ENCODE results near the gene SPSB4.
A peak's percentile ranks its signal among the peaks of the same experiment; 100 is the strongest.

The SPSB4 gene

GRCh38 chr3:141178551-141178950, 127.4 kb downstream of the SPSB4 start:
- Mint-ChIP-seq H3K36me3 (no peaks in the 10 kb centered on the region), H3K27ac (no peak overlapping the region), H3K4me3 (no peak overlapping the region), H3K4me1 (no peaks in the 10 kb centered on the region), H3K9me3 (peaks cover 7% of the 10 kb centered on the region), H3K27me3 (peaks cover 9% of the 10 kb centered on the region)
- ATAC-seq (ENCODE audit: low read depth) (no peak), DNase-seq (ENCODE audit: low spot score in 2 of 2) (no peak)

DNA sequence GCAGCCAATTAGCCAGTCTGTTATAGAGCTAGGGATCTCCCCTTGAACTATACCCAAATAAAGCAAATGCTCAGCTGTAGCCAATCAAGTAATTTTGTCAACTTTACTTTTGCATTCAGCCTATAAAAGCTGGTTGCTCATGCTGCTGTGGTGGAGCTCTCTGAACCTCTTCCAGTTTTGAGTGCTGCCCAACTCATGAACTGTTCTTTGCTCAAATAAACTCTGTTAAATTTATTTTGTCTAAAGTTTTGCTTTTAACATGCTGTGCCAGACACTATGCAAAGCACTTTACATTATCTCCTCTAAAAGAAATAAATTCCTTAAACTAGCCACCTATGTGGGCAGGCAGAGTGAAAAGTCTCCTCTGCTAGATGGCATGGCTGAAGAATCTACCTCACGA, 128.8 kb downstream of the SPSB4 start:
- H3K4me3 Mint-ChIP-seq, result no peak overlapping the region
- H3K4me1 Mint-ChIP-seq, result no peaks in the 10 kb centered on the region
- H3K9me3 Mint-ChIP-seq, result peaks cover 7% of the 10 kb centered on the region
- no peak for ATAC-seq (ENCODE audit: low read depth)
- no peaks in the 10 kb centered on the region for H3K36me3 Mint-ChIP-seq
- DNase-seq (ENCODE audit: low spot score in 2 of 2), result no peak
- H3K27me3 Mint-ChIP-seq, result peaks cover 7% of the 10 kb centered on the region
- no peak overlapping the region for H3K27ac Mint-ChIP-seq

GRCh38 chr3:141181196-141181595, 130.0 kb downstream of the SPSB4 start:
- no peak overlapping the region for H3K4me3 Mint-ChIP-seq
- no peak for DNase-seq (ENCODE audit: low spot score in 2 of 2)
- peaks cover 7% of the 10 kb centered on the region for H3K9me3 Mint-ChIP-seq
- H3K36me3 Mint-ChIP-seq, result no peaks in the 10 kb centered on the region
- no peak for ATAC-seq (ENCODE audit: low read depth)
- H3K27ac Mint-ChIP-seq, result no peak overlapping the region
- peaks cover 6% of the 10 kb centered on the region for H3K27me3 Mint-ChIP-seq
- H3K4me1 Mint-ChIP-seq, result no peaks in the 10 kb centered on the region

- no peak overlapping the region for H3K27ac Mint-ChIP-seq
- no peak for ATAC-seq (ENCODE audit: low read depth)
- no peaks in the 10 kb centered on the region for H3K4me1 Mint-ChIP-seq
- no peak for DNase-seq (ENCODE audit: low spot score in 2 of 2)
- H3K9me3 Mint-ChIP-seq, result peaks cover 7% of the 10 kb centered on the region
- no peaks in the 10 kb centered on the region for H3K36me3 Mint-ChIP-seq
- peaks cover 7% of the 10 kb centered on the region for H3K27me3 Mint-ChIP-seq
- no peak overlapping the region for H3K4me3 Mint-ChIP-seq
Observed at GRCh38 chr3:141181819-141182218, 130.7 kb downstream of the SPSB4 start.

- no peak for DNase-seq (ENCODE audit: low spot score in 2 of 2)
- Mint-ChIP-seq H3K27me3 (peaks cover 5% of the 10 kb centered on the region), H3K4me3 (no peak overlapping the region), H3K27ac (no peak overlapping the region), H3K4me1 (no peaks in the 10 kb centered on the region), H3K36me3 (no peaks in the 10 kb centered on the region), H3K9me3 (peaks cover 7% of the 10 kb centered on the region)
- no peak for ATAC-seq (ENCODE audit: low read depth)
Observed at GRCh38 chr3:141183606-141184005, 132.5 kb downstream of the SPSB4 start.

DNA sequence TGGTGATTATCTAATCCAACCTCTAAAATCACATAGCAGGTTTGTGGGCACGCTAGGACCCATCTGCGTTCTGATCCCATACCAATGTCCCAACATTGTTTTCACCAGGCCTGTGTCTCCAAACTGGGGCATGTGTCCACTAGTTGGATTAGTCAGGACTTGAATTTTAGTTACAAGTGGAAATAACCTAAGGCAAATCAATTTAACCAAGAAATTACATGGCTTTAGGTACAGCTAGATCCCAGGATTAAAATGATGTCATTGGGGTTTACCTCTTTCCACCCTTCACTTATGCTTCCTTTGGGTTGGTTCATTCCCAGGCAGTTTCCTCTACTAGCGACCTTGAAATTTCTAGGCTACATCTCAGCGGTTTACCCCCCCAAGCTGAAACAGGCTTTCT, 133.3 kb downstream of the SPSB4 start:
- DNase-seq (ENCODE audit: low spot score in 2 of 2), result no peak
- no peaks in the 10 kb centered on the region for H3K36me3 Mint-ChIP-seq
- H3K27ac Mint-ChIP-seq, result no peak overlapping the region
- H3K27me3 Mint-ChIP-seq, result peaks cover 5% of the 10 kb centered on the region
- H3K4me1 Mint-ChIP-seq, result no peaks in the 10 kb centered on the region
- ATAC-seq (ENCODE audit: low read depth), result no peak
- peaks cover 6% of the 10 kb centered on the region for H3K9me3 Mint-ChIP-seq
- no peak overlapping the region for H3K4me3 Mint-ChIP-seq

- H3K9me3 Mint-ChIP-seq, result peaks cover 5% of the 10 kb centered on the region
- no peak overlapping the region for H3K27ac Mint-ChIP-seq
- ATAC-seq (ENCODE audit: low read depth) (no peak), DNase-seq (ENCODE audit: low spot score in 2 of 2) (no peak)
- H3K4me3 Mint-ChIP-seq, result no peak overlapping the region
- peaks cover 9% of the 10 kb centered on the region for H3K4me1 Mint-ChIP-seq
- peaks cover 3% of the 10 kb centered on the region for H3K36me3 Mint-ChIP-seq
- peaks cover 12% of the 10 kb centered on the region for H3K27me3 Mint-ChIP-seq
Observed at GRCh38 chr3:141191097-141191749, 140.1 kb downstream of the SPSB4 start.

- Mint-ChIP-seq H3K27me3 (peaks cover 13% of the 10 kb centered on the region), H3K36me3 (peaks cover 3% of the 10 kb centered on the region), H3K27ac (no peak overlapping the region), H3K4me1 (peaks cover 9% of the 10 kb centered on the region), H3K4me3 (no peak overlapping the region), H3K9me3 (peaks cover 5% of the 10 kb centered on the region)
- ATAC-seq (ENCODE audit: low read depth), result peak; percentile 100
- peak; percentile 97 to 98 for DNase-seq (ENCODE audit: low spot score in 2 of 2)
Observed at GRCh38 chr3:141192345-141192744, 141.2 kb downstream of the SPSB4 start.

GRCh38 chr3:141193066-141193830, 142.1 kb downstream of the SPSB4 start:
- Mint-ChIP-seq H3K36me3 (peaks cover 3% of the 10 kb centered on the region), H3K27me3 (peaks cover 13% of the 10 kb centered on the region), H3K27ac (no peak overlapping the region), H3K4me3 (no peak overlapping the region), H3K4me1 (peaks cover 9% of the 10 kb centered on the region), H3K9me3 (peaks cover 5% of the 10 kb centered on the region)
- DNase-seq (ENCODE audit: low spot score in 2 of 2) (no peak), ATAC-seq (ENCODE audit: low read depth) (no peak)

Measured in memory B cell (primary cell).